Inferior parietal cortex (tissue), 1 donor: Measurements from ENCODE around the gene MSX1.

Experiments
- DNase-seq: peaks from one replicate; pipeline ENCODE4 v3.0.0-alpha.2; 2016; ENCODE audit errors: extremely low spot score

MSX1 gene

GRCh38 chr4:4857809-4858508 lies 1.5 kb upstream of the MSX1 start:
- no peak for DNase-seq

GRCh38 chr4:4858527-4859324 lies 739 bp upstream of the MSX1 start:
- DNase-seq = no peak

- no peak for DNase-seq
Measured at GRCh38 chr4:4859799-4860599, 534 bp downstream of the MSX1 start.

DNA sequence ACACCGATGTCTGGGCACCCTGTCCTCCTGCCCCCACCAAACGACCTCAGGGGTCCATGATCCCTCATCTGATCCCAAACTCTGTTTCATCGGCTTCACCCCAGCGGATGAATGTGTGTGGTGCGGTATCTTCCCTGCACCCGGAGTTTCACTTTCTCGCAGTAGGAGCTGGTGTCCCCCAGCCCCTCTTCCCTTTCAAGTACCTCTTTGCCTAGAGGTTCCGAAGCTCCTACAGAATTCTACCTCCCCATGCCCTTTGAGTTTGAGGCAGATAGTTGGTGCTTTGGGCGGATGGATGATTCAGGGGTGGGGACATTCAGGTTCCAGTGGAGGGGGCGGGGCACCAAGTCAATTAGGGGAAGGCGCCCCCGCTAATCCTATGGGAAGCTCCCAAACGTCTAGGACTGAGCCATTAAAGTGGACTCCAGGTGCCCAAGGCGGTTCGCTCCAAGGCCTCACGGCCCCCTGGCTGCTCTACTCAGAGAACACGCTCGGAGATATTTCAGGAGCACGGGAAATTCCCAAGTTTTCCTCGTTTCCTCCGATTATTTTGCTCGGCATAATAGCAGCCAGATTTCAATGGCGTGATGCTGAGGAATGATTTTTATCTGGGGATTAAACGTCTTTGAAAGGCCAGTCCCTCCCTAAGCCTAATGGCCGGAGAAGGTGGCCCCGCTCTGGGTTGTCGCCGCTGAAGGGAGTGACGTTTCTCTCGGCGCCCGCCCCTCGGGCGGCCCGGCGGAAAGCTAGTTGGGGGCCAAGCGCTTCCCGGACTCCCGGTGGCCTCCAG lies 1.3 kb downstream of the MSX1 start:
- DNase-seq = no peak

DNA sequence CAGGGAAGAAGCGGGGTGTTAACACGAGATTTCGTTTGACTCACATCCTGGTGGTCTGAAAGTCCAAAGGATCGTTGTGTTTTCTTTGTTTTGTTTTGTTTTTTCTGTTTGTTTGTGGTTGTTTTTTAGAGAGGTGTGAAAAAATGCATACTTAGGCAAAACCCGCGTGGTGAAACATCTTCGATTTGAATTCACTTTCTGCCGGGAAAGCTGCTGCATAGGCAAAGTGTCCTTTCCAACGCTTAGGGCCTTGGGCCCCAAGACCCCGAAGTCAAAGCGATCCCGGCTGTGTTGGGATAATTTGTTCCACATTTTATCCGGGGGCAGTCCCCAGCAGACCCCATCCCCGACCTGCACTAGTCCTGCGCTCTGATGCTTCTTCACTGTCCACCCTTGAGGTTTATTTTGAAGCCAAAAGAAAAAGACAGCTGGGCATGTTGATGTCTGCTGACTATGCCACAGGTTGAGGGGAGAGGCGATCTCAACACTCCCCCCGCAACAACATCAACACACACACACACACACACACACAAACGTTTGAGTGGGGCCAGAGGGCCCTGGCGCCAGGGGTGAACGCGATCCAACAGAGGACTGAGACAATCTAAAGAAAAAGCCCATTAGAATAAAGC lies 2.0 kb downstream of the MSX1 start:
- DNase-seq = no peak

GRCh38 chr4:4862071-4862551 lies 2.6 kb downstream of the MSX1 start:
- no peak for DNase-seq

DNA sequence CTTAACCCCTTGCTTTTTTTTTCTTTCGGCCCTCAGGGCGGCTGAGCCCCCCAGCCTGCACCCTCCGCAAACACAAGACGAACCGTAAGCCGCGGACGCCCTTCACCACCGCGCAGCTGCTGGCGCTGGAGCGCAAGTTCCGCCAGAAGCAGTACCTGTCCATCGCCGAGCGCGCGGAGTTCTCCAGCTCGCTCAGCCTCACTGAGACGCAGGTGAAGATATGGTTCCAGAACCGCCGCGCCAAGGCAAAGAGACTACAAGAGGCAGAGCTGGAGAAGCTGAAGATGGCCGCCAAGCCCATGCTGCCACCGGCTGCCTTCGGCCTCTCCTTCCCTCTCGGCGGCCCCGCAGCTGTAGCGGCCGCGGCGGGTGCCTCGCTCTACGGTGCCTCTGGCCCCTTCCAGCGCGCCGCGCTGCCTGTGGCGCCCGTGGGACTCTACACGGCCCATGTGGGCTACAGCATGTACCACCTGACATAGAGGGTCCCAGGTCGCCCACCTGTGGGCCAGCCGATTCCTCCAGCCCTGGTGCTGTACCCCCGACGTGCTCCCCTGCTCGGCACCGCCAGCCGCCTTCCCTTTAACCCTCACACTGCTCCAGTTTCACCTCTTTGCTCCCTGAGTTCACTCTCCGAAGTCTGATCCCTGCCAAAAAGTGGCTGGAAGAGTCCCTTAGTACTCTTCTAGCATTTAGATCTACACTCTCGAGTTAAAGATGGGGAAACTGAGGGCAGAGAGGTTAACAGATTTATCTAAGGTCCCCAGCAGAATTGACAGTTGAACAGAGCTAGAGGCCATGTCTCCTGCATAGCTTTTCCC lies 3.4 kb downstream of the MSX1 start:
- no peak for DNase-seq

DNA sequence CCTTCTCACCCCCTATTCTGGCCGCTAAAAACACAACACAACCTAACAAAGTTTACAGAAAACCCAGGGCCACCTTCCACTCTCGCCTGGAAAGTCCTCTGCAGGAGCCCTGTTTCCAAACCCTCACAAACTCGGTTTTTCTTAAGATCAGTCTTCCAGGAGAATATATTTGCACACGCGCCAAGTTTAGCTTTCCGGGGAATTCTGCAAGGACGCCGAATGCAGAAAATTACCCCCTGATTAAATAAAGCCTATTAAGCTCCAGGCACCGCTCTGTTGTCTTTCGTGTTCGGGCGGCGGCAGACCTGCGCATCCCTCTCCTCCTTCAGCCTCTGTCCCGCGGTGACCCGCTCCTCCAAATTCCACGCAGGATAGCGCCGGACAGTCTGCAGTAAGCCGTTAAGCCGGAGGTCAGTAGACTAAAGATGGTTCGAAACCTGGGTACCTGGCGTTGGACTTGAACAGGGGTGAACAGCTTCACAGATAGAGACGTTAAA lies 5.0 kb downstream of the MSX1 start:
- DNase-seq = no peak

DNA sequence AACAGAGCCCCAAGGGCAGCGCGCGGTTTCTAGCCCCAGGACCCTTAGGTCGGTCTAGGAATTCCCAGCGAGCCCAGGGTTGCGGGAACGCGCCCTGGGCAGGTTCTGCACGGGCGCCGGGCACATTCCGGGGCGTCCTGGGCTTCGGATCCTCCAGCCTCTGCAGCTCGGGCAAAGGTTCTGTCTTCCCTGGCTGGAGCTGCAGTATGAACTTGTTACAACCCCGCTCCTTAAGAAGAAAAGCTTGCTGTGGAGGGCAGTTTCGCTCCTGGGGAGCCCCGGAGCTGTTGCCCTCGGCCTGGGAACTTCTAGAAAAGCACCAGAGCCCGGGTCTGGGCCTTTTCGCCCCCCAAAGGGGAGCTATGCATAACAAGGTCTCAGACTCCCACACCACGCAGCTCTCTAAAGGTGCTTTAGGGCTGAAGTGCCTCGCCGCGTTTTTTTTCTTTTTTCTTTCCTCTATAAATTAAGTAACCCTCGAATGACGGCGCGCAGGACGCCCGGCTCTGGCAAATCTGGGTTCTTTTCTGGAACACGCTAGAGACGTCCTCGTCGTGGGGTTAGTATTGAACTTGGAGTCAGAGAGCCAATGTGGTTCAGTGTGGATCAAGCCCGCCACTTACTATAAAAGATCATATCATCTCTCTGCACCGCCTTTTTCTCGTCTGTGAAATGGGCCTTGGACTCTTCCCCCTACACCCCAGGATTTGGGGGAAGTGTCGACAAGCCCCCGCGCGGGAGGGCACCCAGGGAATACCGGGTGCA lies 5.7 kb downstream of the MSX1 start:
- no peak for DNase-seq

DNA sequence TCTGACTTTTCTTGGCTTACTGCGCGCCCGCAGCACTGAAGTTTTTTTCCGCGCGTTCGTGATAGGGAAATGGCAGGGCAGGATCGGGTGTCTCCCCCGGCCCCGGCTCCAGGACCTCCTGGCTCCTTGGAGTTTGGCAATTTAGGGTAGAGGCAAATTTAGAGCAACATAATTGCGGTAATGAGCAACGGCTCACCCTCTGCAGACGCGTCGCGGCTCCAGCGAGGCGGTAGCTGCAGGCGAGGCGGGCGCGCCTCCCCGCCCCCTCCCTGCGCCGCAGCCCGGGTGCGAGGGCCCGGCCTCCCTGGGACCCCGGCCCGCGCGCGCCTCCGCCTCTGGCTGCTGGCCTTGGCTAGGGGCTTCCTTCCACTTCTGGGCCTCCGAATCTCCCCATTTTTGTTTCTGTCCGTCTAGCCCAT lies 6.2 kb downstream of the MSX1 start:
- DNase-seq = no peak

- DNase-seq = no peak
Measured at GRCh38 chr4:4866124-4866865, 6.8 kb downstream of the MSX1 start.

GRCh38 chr4:4866866-4867374 lies 7.5 kb downstream of the MSX1 start:
- DNase-seq = no peak

- no peak for DNase-seq
Measured at GRCh38 chr4:4867375-4868039, 8.0 kb downstream of the MSX1 start.

GRCh38 chr4:4868040-4868757 lies 8.7 kb downstream of the MSX1 start:
- no peak for DNase-seq

DNA sequence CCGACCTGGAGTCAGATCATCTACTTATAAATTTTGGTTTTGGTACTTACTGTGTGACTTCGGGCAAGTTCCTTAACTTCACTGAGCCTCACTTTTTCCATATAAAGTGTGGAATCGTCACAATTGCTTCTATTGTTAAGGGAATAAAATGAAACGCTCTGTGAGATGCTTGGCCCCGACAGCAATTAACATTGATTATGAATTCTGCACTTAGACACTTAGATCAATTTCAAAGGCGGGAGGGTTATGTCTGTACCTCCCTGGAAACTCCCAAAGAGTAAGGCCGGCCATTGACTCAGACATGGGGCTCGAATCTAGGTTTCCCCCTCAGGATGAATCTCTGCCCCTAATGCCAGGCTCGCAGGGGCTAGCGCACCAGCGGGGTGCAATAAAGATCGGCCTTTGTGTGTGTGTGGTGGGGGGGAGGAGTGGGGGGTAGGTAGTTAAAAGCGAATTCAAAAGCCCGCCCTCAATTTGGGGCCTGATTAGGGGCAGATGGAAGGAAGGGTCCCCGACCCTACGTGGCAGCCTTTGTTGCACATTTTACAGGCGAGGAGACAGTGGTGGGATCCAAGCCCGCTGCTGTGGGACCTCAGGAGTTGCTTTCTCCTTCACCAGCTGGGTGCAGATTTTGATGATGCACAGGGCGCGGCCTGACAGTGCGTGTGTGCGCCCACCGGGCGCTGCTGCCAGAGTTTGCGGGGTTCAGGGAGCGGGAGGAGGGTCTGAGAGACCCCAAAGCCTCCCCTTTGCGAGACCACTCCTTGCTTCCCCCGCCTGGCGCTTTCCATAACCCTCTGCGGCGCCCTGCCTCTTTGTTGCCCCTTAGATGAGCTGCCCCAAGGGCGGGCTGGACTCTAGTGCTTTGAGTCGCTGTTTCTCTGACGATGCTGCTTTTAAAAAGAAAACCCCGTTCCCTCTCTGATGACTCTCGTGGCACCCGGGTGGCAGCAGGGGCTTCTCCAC lies 9.6 kb downstream of the MSX1 start:
- DNase-seq = no peak
